Measurements from ENCODE around the gene CPAMD8.

DNA sequence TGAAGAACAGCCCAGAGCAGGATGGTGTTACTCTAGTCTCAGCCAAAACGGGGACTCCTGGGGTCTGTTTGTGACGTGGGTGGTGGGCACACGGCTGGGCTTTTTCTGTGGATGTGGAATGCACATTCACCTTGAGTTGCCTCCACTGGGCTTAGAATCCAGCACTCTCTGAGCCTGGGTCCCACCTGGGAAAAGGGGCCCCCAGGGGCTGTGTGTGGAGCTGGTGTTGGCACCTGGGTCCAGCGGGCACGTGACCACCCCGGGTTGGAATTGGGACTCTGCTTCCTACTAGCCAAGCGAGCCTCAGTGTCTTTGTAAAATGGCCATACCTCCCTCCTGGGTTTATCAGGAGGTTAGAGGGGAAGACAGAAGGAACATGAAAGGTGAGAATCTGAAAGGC, 167.0 kb downstream of the CPAMD8 start:
- TF ChIP-seq, protein P1, sequence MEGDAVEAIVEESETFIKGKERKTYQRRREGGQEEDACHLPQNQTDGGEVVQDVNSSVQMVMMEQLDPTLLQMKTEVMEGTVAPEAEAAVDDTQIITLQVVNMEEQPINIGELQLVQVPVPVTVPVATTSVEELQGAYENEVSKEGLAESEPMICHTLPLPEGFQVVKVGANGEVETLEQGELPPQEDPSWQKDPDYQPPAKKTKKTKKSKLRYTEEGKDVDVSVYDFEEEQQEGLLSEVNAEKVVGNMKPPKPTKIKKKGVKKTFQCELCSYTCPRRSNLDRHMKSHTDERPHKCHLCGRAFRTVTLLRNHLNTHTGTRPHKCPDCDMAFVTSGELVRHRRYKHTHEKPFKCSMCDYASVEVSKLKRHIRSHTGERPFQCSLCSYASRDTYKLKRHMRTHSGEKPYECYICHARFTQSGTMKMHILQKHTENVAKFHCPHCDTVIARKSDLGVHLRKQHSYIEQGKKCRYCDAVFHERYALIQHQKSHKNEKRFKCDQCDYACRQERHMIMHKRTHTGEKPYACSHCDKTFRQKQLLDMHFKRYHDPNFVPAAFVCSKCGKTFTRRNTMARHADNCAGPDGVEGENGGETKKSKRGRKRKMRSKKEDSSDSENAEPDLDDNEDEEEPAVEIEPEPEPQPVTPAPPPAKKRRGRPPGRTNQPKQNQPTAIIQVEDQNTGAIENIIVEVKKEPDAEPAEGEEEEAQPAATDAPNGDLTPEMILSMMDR (conservative IDR thresholded peaks at IDR 0.05 in 1 of 2, IDR thresholded peaks at IDR 0.05 in 1 of 2; ENCODE audit: low read depth in 1 of 2, low read length in 2 of 2) = no peak
- no peak for TF ChIP-seq EZH2 (IDR thresholded peaks at IDR 0.05; ENCODE audit: low read length, missing control alignments)

All from fibroblast of lung (primary cell).